Measurements from ENCODE around the gene SECISBP2. TPM values are rescaled to one million over a fixed set of nuclear protein-coding genes. Genes with fewer than 3 reads are reported as not detected.

Gene SECISBP2
- total and polyA plus RNA-seq, 2 of the 13 experiments (the other 11 are each of a cell fraction or from before 2014, with no cell fraction given) = 32.4 to 38.0 TPM

DNA sequence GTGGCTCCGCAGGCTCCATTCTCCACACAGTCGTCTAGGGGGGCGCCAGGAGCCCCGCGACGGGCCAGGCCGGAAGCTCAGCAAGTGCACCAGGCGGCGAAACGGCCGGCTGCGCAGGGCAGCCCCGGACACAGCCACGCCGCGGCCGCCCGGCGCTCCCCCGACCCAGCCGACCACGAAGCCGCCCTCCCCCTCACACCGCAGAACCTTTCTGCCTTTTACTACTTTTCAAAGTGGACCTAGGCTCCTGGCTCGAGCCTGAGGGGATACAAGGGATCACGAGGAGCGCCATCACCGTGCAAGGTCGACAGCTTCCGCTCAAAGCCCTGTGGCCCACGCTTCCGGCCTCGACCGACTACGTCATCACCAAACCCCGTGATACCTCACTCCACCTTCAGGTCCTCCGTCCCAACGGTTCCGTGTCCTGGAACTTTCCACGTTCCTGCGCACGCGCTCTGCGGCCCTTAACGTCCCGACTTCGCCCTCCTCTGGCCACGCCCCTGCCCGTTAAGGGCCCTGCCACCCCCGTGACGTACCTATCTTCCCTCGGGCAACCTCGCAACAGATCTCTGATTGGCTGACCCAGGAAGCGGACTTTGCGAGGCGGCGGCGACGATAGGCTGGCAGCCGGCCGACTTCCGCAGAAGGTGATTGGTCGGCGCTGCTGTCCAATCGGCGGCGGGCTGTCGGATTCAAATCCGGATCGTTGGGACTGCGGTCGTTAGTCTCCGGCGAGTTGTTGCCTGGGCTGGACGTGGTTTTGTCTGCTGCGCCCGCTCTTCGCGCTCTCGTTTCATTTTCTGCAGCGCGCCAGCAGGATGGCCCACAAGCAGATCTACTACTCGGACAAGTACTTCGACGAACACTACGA lies 7.6 kb upstream of the SECISBP2 start, which contains the start of gene CKS2 (continued):
- TF ChIP-seq, protein P1, sequence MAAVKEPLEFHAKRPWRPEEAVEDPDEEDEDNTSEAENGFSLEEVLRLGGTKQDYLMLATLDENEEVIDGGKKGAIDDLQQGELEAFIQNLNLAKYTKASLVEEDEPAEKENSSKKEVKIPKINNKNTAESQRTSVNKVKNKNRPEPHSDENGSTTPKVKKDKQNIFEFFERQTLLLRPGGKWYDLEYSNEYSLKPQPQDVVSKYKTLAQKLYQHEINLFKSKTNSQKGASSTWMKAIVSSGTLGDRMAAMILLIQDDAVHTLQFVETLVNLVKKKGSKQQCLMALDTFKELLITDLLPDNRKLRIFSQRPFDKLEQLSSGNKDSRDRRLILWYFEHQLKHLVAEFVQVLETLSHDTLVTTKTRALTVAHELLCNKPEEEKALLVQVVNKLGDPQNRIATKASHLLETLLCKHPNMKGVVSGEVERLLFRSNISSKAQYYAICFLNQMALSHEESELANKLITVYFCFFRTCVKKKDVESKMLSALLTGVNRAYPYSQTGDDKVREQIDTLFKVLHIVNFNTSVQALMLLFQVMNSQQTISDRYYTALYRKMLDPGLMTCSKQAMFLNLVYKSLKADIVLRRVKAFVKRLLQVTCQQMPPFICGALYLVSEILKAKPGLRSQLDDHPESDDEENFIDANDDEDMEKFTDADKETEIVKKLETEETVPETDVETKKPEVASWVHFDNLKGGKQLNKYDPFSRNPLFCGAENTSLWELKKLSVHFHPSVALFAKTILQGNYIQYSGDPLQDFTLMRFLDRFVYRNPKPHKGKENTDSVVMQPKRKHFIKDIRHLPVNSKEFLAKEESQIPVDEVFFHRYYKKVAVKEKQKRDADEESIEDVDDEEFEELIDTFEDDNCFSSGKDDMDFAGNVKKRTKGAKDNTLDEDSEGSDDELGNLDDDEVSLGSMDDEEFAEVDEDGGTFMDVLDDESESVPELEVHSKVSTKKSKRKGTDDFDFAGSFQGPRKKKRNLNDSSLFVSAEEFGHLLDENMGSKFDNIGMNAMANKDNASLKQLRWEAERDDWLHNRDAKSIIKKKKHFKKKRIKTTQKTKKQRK (IDR thresholded peaks at IDR 0.05; ENCODE audit: low read length) = no peak
- TF ChIP-seq RBM22 (optimal IDR thresholded peaks at IDR 0.05; ENCODE audit: low read length) = peak; percentile 35
- TF ChIP-seq PBX2 (CRISPR knock-in tag; IDR thresholded peaks at IDR 0.05) = no peak
- TF ChIP-seq, protein P2, sequence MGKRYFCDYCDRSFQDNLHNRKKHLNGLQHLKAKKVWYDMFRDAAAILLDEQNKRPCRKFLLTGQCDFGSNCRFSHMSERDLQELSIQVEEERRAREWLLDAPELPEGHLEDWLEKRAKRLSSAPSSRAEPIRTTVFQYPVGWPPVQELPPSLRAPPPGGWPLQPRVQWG (CRISPR knock-in tag; IDR thresholded peaks at IDR 0.05; ENCODE audit: borderline replicate concordance, low read depth) = no peak
- TF ChIP-seq RORA (CRISPR knock-in tag; IDR thresholded peaks at IDR 0.05) = no peak
- peak; percentile 90 for TF ChIP-seq ETV5 (CRISPR knock-in tag; IDR thresholded peaks at IDR 0.05; ENCODE audit: borderline replicate concordance)
- peak; percentile 69 for TF ChIP-seq MNT (IDR thresholded peaks at IDR 0.05)
- TF ChIP-seq, protein P3, sequence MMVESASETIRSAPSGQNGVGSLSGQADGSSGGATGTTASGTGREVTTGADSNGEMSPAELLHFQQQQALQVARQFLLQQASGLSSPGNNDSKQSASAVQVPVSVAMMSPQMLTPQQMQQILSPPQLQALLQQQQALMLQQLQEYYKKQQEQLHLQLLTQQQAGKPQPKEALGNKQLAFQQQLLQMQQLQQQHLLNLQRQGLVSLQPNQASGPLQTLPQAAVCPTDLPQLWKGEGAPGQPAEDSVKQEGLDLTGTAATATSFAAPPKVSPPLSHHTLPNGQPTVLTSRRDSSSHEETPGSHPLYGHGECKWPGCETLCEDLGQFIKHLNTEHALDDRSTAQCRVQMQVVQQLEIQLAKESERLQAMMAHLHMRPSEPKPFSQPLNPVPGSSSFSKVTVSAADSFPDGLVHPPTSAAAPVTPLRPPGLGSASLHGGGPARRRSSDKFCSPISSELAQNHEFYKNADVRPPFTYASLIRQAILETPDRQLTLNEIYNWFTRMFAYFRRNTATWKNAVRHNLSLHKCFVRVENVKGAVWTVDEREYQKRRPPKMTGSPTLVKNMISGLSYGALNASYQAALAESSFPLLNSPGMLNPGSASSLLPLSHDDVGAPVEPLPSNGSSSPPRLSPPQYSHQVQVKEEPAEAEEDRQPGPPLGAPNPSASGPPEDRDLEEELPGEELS (CRISPR knock-in tag; IDR thresholded peaks at IDR 0.05) = no peak
- no peak for TF ChIP-seq HOXD1 (CRISPR knock-in tag; IDR thresholded peaks at IDR 0.05)
- no peak for TF ChIP-seq SOX6 (IDR thresholded peaks at IDR 0.05)
- TF ChIP-seq SOX6 (CRISPR knock-in tag; IDR thresholded peaks at IDR 0.05) = peak; percentile 56
- TF ChIP-seq ZNF564 (CRISPR knock-in tag; IDR thresholded peaks at IDR 0.05) = 0 out of 2 replicates have a peak, but pooled peaks have one; percentile 47
- TF ChIP-seq HNF4G (IDR thresholded peaks at IDR 0.05; ENCODE audit: borderline replicate concordance, low read depth, low read length) = no peak
- no peak for TF ChIP-seq HNF4G (CRISPR knock-in tag; IDR thresholded peaks at IDR 0.05; ENCODE audit: borderline replicate concordance, low read depth)
- peak; percentile 91 for TF ChIP-seq ZNF230 (CRISPR knock-in tag; IDR thresholded peaks at IDR 0.05)
- TF ChIP-seq, protein P4, sequence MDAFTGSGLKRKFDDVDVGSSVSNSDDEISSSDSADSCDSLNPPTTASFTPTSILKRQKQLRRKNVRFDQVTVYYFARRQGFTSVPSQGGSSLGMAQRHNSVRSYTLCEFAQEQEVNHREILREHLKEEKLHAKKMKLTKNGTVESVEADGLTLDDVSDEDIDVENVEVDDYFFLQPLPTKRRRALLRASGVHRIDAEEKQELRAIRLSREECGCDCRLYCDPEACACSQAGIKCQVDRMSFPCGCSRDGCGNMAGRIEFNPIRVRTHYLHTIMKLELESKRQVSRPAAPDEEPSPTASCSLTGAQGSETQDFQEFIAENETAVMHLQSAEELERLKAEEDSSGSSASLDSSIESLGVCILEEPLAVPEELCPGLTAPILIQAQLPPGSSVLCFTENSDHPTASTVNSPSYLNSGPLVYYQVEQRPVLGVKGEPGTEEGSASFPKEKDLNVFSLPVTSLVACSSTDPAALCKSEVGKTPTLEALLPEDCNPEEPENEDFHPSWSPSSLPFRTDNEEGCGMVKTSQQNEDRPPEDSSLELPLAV (CRISPR knock-in tag; conservative IDR thresholded peaks at IDR 0.05; ENCODE audit: low read depth) = no peak
- TF ChIP-seq TRIM24 (CRISPR knock-in tag; IDR thresholded peaks at IDR 0.05) = no peak
- TF ChIP-seq ADNP (CRISPR knock-in tag; IDR thresholded peaks at IDR 0.05) = no peak
- TF ChIP-seq ATF7-NPFF (CRISPR knock-in tag; IDR thresholded peaks at IDR 0.05; ENCODE audit: low read depth) = peak; percentile 59; the same call in 1 of the 2 replicates
